Neural cell (in vitro differentiated cells): ENCODE results near the gene KCNH6.

Source experiments
- CTCF ChIP-seq: fragments of 450-650 bp; IDR thresholded peaks from 2 replicates; pipeline ENCODE4 v1.5.1; 2014; ENCODE audit warnings: antibody characterized with exemption, mild to moderate bottlenecking, moderate library complexity; ENCODE audit not compliant: poor library complexity, severe bottlenecking
- EP300 ChIP-seq: fragments of 450-650 bp; conservative IDR thresholded peaks from 2 replicates; pipeline ENCODE4 v1.6.1; 2014; ENCODE audit warnings: antibody characterized with exemption, mild to moderate bottlenecking, moderate library complexity; ENCODE audit not compliant: poor library complexity, severe bottlenecking
- MXI1 ChIP-seq: fragments of 450-650 bp; conservative IDR thresholded peaks from 2 replicates; pipeline ENCODE4 v1.6.1; 2014; ENCODE audit warnings: antibody characterized with exemption, mild to moderate bottlenecking; ENCODE audit not compliant: poor library complexity, severe bottlenecking
- POLR2AphosphoS5 ChIP-seq: IDR thresholded peaks from 2 replicates; pipeline ENCODE4 v1.6.1; 2012
- RAD21 ChIP-seq: fragments of 450-650 bp; conservative IDR thresholded peaks from 2 replicates; pipeline ENCODE4 v1.6.1; 2014; ENCODE audit warnings: antibody characterized with exemption, mild to moderate bottlenecking, moderate library complexity
- REST ChIP-seq: IDR thresholded peaks from 2 replicates; pipeline ENCODE4 v1.6.1; 2012; ENCODE audit warnings: borderline replicate concordance

GRCh38 chr17:63589646-63590045, 66.5 kb downstream of the KCNH6 start:
- TF ChIP-seq EP300 (no peak), CTCF (no peak), REST (no peak), RAD21 (no peak), MXI1 (no peak), POLR2AphosphoS5 (no peak)
